Right lobe of liver (tissue), 6 donors: ENCODE results near the gene GAPVD1. TPM values are rescaled to one million over a fixed set of nuclear protein-coding genes. Genes with fewer than 3 reads are reported as not detected.
"Not testable (repeated sequence)": the region's sequence is repeated elsewhere in the genome, so short reads cannot be mapped to it uniquely, and the experiment has no call there.

Experiments
- ATAC-seq, 4 donors: fragments of 200-7000 bp; cut with Tn5 transposase; one replicate each; pipeline ENCODE4 v1.9.1; 2020; ENCODE audit warnings: mild to moderate bottlenecking in 4 of 4, moderate library complexity in 4 of 4
- DNase-seq, 3 donors: peaks; one replicate each; pipeline ENCODE4 v3.0.0-alpha.2; 2020
- H3K27ac ChIP-seq, 3 donors: fragments of 200-600 bp; one replicate each; pipeline ENCODE4 v1.8.0; 2022
- H3K27me3 ChIP-seq, 2 donors: fragments of 200-600 bp; one replicate each; pipeline ENCODE4 v1.8.0; 2022
- H3K36me3 ChIP-seq, 4 donors: fragments of 200-600 bp; sonication (generic) in 1 of 4; one replicate each; pipeline versions ENCODE4 v1.5.1 to v1.8.0; 2017 to 2022; ENCODE audit warnings: control low read depth in 1 of 4
- H3K4me1 ChIP-seq, 4 donors: fragments of 200-600 bp; sonication (generic) in 1 of 4; one replicate each; pipeline versions ENCODE4 v1.5.1 to v1.8.0; 2017 to 2022; ENCODE audit warnings: control low read depth in 1 of 4
- H3K4me3 ChIP-seq, 3 donors: fragments of 200-600 bp; one replicate each; pipeline ENCODE4 v1.8.0; 2022
- H3K9me3 ChIP-seq, 4 donors: fragments of 200-600 bp; sonication (generic) in 1 of 4; one replicate each; pipeline versions ENCODE4 v1.5.1 to v1.8.0; 2017 to 2022; ENCODE audit warnings: control low read depth in 1 of 4
- CTCF ChIP-seq, 4 donors: fragments of 200-600 bp in 3 of 4; fragments of 450-650 bp in 1 of 4; IDR thresholded peaks; one replicate each; pipeline versions ENCODE4 v1.5.1 to v1.8.0; 2016 to 2022; ENCODE audit warnings: antibody characterized with exemption in 4 of 4, mild to moderate bottlenecking in 2 of 4
- POLR2A ChIP-seq: fragments of 450-650 bp; IDR thresholded peaks from one replicate; pipeline ENCODE4 v1.6.1; 2017; ENCODE audit warnings: antibody characterized with exemption, mild to moderate bottlenecking
- WGBS: methylation state at CpG from one replicate; pipeline ENCODE4 v1.1.6; 2018; ENCODE audit warnings: low coverage, low lambda C conversion rate; ENCODE audit not compliant: insufficient coverage; ENCODE audit errors: missing lambda C conversion rate; 5-methylcytosine and 5-hydroxymethylcytosine counted together
- intact Hi-C, 2 donors: fragments of 100-400 bp; cut with DNase I; formaldehyde crosslinking; loops; one replicate each; pipeline versions ENCODE4 v1.11.2 to v1.14.1; 2022
- total RNA-seq, 6 experiments: library from RNA; depleted of rRNA in 2 of 6; stranded (reverse); fragments of >200 nt in 2 of 6; fragmentation: NEBNext Ultra II Directional in 3 of 6; extraction: Animal tissue kit (Norgen Biotek cat#: 25700) in 3 of 6; gene quantifications; one replicate each; pipeline versions ENCODE4 v1.1.0 to v1.2.4, GENCODE V29; 2016 to 2023
- donor health status: DM: no; HTN: yes; CAD: no.
- donor health status: DM: no; HTN: no; CAD: no.
- donor health status: DM: no; HTN: no; CAD: no.
- donor health status: DM: no; HTN: yes; CAD: no.
- donor health status: DM: no; HTN: yes; CAD: no.

The GAPVD1 gene
- total RNA-seq, 6 experiments from 2014 or later = 15.7 to 24.1 (median 21.1) TPM

DNA sequence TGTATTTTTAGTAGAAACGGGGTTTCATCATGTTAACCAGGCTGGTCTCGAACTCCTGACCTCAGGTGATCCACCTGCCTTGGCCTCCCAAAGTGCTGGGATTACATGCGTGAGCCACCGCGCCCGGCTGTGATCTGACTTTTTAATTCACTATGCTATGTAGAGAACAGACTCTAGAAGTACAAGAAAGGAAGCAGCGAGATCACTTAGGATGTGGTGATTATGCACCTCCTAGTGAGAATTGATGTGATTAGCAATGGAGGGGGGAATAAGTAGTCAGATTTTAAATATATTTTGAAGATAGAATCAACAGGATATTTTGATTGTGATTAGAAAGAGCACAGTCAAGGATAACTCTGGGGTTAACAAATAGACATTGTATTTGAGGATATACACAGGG is 36.3 kb downstream of the GAPVD1 start:
- Histone ChIP-seq H3K27me3 (no peaks in the 10 kb centered on the region), H3K4me1 (peaks cover 0 to 19% (median 5%) of the 10 kb centered on the region in 4 donors), H3K4me3 (no peak overlapping the region), H3K36me3 (peaks cover 0 to 12% (median 1%) of the 10 kb centered on the region in 4 donors), H3K27ac (no peak overlapping the region), H3K9me3 (no peaks in the 10 kb centered on the region)
- whole genome bisulfite sequencing = 89% methylated on average over 6 of the region's 7 CpGs
- intact Hi-C loops = no loop called here
- TF ChIP-seq POLR2A = no peak
- TF ChIP-seq CTCF (IDR thresholded peaks at IDR 0.05) = no peak
- ATAC-seq (no peak), DNase-seq (no peak)

GRCh38 chr9:125302241-125302640 is 40.6 kb downstream of the GAPVD1 start:
- ATAC-seq (no peak), DNase-seq (no peak)
- intact Hi-C loops = no loop called here
- 100% methylated on average over 2 of the region's 2 CpGs for WGBS
- Histone ChIP-seq H3K27ac (no peak overlapping the region), H3K4me1 (peaks cover 0 to 11% (median 4%) of the 10 kb centered on the region in 4 donors), H3K4me3 (no peak overlapping the region), H3K9me3 (no peaks in the 10 kb centered on the region), H3K36me3 (peaks cover 2 to 32% (median 8%) of the 10 kb centered on the region in 4 donors), H3K27me3 (no peaks in the 10 kb centered on the region)
- TF ChIP-seq CTCF (IDR thresholded peaks at IDR 0.05) (no peak), POLR2A (no peak)

GRCh38 chr9:125304273-125304672 is 42.6 kb downstream of the GAPVD1 start:
- TF ChIP-seq POLR2A = no peak
- no peak for TF ChIP-seq CTCF (IDR thresholded peaks at IDR 0.05)
- ATAC-seq (no peak), DNase-seq (no peak)
- H3K9me3 ChIP-seq = no peaks in the 10 kb centered on the region
- H3K27me3 ChIP-seq = no peaks in the 10 kb centered on the region
- no peak overlapping the region for H3K27ac ChIP-seq
- H3K36me3 ChIP-seq = peaks cover 9 to 51% (median 14%) of the 10 kb centered on the region in 4 donors
- H3K4me1 ChIP-seq = no peaks in the 10 kb centered on the region
- 96% methylated on average over 2 of the region's 2 CpGs for WGBS
- intact Hi-C loops = no loop called here
- no peak overlapping the region for H3K4me3 ChIP-seq

- 95% methylated on average over 2 of the region's 2 CpGs for WGBS
- H3K36me3 ChIP-seq = peaks cover 5 to 74% (median 19%) of the 10 kb centered on the region in 4 donors
- ATAC-seq = no peak
Observed at GRCh38 chr9:125312411-125312810, 50.8 kb downstream of the GAPVD1 start.

DNA sequence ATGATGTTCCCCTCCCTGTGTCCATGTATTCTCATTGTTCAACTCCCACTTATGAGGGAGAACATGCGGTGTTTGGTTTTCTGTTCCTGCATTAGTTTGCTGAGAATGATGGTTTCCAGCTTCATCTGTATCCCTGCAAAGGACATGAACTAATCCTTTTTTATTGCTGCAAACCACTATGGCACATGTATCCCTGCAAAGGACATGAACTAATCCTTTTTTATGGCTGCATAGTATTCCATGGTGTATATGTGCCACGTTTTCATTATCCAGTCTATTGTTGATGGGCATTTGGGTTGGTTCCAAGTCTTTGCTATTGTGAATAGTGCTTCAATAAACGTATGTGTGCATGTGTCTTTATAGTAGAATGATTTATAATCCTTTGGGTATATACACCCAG is 54.7 kb downstream of the GAPVD1 start:
- peaks cover 0 to 54% (median 21%) of the 10 kb centered on the region in 4 donors for H3K36me3 ChIP-seq
- DNase-seq, H3K27me3 ChIP-seq, H3K4me3 ChIP-seq, H3K9me3 ChIP-seq, H3K4me1 ChIP-seq, ATAC-seq, H3K27ac ChIP-seq, intact Hi-C loops: not testable (repeated sequence)
- WGBS = 90% methylated on average over 3 of the region's 3 CpGs

More at GRCh38 chr9:125312411-125312810, 50.8 kb downstream of the GAPVD1 start:
- Histone ChIP-seq H3K4me3 (no peak overlapping the region), H3K4me1 (no peaks in the 10 kb centered on the region), H3K27me3 (no peaks in the 10 kb centered on the region), H3K9me3 (no peaks in the 10 kb centered on the region), H3K27ac (no peak overlapping the region)
- TF ChIP-seq CTCF (IDR thresholded peaks at IDR 0.05) = no peak
- no peak for TF ChIP-seq POLR2A
- intact Hi-C loops = no loop called here
- DNase-seq = no peak
